GM19035 (cell line): ENCODE results near the gene CHSY3.

Experiments
- ATAC-seq: cut with Tn5 transposase; IDR thresholded peaks from one replicate; pipeline ENCODE4 v1.9.1; 2021; ENCODE audit not compliant: unreplicated experiment

The CHSY3 gene

DNA sequence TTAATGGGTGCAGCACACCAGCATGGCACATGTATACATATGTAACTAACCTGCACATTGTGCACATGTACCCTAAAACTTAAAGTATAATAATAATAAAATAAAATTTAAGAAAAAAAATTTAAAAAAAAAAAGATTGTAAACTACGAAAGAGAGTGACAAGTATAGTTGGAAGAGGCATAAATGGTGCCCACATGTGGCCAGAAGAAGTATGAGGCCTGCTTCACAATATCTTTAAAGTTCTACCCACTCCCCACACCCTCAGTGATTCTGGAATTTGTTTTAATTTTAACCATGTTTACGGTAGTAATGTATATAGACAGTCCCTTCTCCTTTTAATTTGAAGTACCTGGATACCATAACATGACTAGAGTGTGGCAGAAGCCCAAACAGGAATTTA is 172.7 kb downstream of the CHSY3 start:
- no peak for ATAC-seq

GRCh38 chr5:130078661-130079060 is 174.4 kb downstream of the CHSY3 start:
- ATAC-seq = no peak

GRCh38 chr5:130090569-130091270 is 186.5 kb downstream of the CHSY3 start:
- ATAC-seq = no peak

GRCh38 chr5:130092991-130093390 is 188.7 kb downstream of the CHSY3 start:
- ATAC-seq = no peak

DNA sequence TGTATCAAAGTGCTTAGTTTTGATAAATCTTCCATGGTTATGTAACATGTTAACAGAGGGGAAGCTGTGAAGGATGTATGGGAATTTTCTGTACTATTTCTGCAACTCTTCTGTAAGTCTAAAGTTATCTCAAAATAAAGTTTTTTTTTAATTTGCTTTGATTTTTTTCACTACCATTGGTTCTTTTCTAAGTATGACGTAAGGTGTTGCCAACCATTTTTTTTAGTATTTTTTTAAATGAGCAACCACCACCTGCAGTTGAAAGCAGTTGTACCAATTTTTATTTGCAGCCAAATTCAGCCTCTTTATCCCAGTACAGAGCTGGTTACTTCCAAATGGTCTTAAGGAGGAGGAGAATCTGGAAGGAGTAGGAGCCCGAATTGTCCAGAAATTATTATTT is 192.2 kb downstream of the CHSY3 start:
- no peak for ATAC-seq

DNA sequence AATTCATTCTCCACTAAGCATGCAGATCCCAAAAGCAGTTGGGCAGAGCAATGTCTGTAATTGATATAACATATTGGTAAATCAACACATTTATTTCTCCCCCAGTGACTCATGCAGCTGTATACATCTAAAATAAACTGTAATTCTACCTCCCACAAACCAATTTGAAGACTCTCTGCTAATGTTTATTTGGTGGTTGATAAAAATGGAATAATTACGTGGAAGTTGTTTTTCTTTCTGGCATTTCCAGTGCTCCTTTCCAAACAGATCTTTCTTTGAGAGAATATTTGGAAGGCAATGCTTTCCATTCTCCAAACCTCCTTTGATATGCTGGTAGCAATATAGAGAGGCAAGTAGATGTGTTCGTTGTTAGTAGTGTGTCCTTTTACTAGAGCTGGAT is 194.7 kb downstream of the CHSY3 start:
- no peak for ATAC-seq

DNA sequence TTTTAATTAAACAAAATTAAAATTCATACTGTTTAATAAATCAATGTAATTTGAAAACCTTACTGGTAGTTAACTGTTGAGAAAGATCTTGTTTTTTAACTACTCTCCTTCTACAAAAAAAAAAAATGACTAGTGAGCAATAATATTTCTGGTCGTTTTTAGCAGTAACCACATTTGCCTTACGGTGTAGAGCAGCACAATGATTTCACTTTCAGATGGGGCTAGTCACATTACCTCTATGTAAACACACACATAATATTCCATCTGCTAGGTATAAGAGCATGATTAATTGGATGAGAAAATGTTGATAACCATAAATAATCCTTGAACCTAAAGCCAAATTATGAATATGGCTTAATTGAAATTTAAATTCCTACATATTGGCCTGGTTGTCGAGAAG is 198.1 kb downstream of the CHSY3 start:
- ATAC-seq = peak; percentile 92

- no peak for ATAC-seq
These were observed 198.7 kb downstream of the CHSY3 start for GRCh38 chr5:130102960-130103359.

DNA sequence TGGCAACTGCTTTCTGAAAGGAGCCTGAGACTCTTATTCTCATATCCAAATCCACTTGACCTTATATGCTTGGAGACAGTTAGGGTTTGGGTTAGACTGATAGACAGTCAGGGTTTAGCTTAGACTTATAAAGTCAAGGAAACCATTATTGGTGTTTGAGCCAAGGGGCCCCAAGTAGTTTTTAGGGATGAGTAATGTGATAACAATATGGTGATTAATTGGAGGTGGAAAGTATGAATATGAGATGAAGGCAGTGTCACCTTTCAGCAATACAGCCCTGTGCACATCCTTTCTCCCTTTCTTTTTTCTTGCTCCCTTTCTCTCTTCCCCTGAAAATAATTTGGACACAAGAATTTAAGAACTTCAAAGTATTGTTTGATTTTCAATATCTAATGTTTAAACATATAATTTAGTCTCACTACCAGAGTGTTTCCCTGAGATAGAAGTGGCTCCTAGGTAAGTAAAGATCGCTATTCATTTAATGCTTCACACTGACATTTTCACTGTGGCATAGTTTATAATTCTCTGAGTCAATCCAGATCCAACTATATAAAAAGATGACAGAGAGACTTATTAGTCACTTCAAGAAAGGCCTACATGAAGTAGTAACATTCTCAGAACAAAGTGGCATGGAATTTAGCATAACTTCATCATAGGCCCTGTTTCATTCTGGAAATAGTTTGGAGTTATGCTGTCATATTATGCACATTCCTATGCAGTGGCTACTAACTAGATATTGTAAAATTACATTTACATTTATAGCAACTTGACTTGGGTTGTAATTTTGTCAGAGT is 200.8 kb downstream of the CHSY3 start:
- ATAC-seq = no peak

- ATAC-seq = no peak
These were observed 202.2 kb downstream of the CHSY3 start for GRCh38 chr5:130106480-130106879.

DNA sequence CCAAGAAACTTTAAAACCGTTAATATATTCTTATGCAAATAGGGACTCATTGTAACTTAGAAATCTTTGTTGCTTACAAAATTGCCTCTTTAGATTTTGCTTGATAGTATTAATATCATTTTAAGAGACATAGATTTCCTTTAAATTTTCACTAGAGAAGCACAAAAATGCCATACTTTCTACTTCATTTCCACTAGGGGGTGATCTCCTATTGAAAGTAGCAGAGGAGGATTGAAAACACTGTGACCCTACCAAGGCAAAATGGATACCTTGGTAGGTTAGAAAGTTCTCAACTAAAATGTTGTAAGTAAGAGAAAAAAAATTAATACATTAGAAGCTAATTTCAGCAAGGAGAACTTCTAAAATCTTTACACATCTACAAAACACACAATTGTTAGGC is 204.9 kb downstream of the CHSY3 start:
- peak; percentile 67 for ATAC-seq

DNA sequence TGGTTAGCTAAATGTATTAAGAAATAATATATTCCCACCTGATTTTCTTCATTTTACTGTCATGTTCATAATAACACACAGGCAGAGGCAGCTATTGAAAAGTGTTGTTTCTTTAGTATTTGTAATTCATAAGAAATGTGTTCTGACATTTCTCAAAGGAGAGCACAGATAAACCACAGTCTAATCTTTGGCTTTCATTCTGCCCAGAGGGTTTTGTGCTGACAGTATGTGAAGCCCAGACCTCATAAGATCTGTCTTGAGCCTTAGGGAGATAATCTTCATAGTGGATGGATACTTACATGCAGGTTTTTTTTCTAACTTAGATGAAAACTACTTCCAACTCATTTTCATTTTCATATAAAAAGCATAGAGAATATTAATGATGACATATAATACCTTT is 206.1 kb downstream of the CHSY3 start:
- no peak for ATAC-seq

GRCh38 chr5:130111746-130112145 is 207.5 kb downstream of the CHSY3 start:
- ATAC-seq = peak; percentile 1

- peak; percentile 82 for ATAC-seq
These were observed 208.0 kb downstream of the CHSY3 start for GRCh38 chr5:130112246-130112645.

DNA sequence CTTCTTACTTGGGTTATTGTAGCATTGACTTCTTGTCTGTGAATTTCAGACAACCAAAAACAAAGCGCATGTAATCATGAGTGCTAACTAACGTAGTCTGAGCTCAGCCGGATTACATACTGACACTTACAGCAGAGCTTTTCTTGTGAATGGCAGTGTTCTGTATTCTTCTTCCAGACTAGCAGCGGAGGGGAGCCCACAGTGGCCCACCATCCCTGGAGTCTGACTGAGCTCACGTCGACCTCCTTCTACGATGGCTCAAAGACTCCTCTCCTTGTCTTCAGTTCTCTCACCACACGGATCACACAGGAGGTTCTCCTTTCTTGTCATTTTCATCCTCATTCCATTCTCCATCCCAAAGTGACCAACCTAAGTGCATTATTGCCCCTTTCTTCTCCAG is 211.4 kb downstream of the CHSY3 start:
- no peak for ATAC-seq

DNA sequence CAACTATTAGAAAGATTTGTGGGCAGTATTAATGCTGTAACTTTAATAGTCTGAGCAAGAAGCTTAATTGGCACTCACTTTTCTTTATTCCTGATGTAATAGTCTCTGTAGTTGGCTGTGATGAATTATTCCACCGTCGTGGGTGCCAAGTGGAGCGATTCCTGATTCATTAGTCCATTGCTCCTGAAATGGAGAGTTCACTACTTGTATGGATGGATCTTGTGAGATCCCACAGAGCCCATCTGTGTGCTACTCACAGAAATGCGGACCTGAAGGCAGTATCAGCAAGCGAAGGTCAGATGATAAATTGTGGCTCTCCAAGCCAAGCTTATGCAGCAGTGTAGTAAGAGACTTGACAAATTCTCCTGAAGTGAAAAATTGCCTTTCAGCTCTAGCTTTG is 212.2 kb downstream of the CHSY3 start:
- ATAC-seq = no peak

DNA sequence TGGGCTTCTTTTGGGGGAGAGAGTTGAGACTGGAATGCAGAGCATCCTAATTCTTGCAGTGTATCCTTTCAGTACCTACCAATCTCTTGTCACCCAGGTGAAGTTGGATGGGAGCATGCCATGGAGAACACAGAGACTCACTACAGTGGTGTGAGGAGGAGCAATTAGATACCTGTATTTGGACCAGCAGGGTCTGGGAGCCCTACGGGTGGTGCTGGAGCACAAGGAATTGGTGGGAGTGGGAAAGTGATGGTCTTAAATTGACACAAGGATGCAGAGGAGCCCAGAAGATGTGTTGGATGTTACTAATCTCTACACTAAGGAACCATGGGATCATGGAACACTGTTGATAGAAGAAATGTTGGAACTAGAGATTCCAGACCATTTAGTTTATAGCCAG is 212.7 kb downstream of the CHSY3 start:
- ATAC-seq = no peak

DNA sequence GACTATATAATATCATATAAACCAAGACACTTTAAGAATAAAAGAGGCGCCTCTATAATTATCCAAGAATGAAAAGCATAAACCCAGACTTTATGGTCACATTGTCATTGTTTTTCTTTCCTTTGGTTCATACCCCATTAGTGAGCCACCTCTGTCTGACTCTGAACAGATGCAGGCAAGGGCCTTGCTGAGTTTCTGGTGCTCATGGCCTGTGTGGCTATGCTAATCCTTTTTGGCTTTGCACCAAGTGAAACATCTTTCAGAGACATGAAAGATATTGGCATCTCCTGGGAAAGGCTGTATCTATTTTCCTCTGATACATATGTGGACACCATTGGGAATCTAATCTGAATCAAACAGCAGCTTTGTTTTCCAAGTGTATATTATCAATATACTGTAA is 222.5 kb downstream of the CHSY3 start:
- no peak for ATAC-seq

DNA sequence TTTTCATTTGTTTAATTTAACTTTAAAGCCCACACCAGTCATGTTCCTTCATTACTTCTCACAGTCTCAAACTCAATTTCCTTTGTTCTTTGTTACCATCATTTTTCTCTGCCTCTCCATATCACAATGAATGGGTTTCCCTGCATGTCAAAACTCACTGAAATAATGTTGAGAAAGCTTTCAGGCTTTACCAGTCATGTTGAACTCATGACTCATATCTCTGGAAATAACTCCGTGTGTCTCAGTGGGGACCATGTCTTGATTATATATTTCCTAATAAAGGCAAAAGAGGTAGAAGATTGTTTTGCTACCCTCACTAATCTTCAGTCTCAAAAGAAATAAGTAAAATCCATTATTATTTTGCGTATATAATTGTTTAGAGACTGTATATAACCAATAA is 231.2 kb downstream of the CHSY3 start:
- ATAC-seq = no peak

DNA sequence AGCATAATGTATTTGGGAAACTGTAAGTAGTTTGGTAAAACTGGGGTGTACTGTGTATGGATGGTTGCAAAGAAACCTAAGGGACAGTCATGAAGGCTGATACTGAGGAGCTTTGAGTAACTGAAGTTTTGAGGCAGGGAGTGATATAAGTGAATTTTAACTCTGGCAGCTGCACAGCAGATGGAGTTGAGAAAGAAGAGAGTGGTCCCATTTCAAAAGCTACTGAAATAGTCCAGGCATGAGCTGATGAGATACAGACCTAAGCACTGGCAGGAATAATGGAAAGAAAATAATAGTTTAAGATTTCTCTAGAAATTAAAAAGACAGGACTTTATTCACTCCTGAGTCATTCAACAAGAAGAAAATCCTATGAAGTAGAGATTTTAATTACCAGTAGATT is 232.0 kb downstream of the CHSY3 start:
- ATAC-seq = no peak

DNA sequence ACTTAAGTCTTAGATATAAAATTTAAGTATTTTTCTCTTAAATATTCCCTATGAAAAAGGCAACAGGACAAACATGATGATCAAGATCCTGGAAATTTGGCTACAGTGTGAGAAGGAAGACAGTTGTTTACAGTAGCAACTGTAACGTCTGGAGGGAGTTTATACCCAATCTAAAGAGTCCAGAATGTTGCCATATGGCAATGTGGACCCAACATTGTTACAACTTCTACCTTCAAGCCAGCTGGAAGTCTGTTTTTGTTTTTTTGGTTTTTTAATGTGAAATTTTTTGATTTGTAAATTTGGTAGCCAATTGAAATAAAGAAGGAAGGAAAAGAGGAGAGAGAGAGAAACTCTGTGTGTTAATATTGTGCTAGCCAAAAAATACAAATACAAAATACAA is 233.4 kb downstream of the CHSY3 start:
- ATAC-seq = no peak

DNA sequence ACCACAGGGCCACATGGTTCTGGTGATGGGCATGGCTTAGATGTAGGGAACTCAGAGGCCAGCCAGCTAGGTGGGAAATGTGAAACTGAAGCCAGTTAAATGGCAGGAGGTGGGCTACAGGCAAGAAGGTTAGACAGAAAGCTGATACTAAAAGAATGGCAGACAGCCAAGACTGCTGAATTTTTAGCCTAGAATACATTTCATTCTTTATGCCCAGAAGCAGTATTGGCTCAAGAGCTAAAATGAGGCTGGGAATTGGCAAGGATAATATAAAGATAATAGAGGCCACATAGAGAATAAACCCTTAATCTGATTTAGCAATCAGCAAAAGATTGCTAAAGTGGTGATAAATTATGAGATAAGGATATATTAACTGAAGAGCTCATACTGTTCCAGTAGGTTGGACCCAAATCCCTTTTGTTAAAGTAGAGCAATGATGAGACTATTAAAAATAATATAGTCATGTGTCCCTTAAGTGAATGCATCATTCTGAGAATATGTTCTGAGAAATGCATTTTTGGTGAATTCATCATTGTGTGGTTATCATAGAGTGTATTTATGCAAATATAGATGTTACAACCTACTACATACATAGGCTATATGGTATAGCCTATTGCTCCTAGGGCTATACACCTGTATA is 234.3 kb downstream of the CHSY3 start:
- ATAC-seq = no peak
